SK-N-MC (cell line): ENCODE data around the gene SMYD4.
"Not testable (repeated sequence)": the region's sequence is repeated elsewhere in the genome, so short reads cannot be mapped to it uniquely, and the experiment has no call there.

Experiments
- DNase-seq: peaks from one replicate; pipeline ENCODE4 v3.0.0-alpha.2; 2011; ENCODE audit warnings: low read depth, low spot score
- H3K27ac ChIP-seq: fragments of 200-600 bp; sonication (generic); 2 replicates; pipeline ENCODE4 v1.5.1; 2016; ENCODE audit warnings: mixed run types
- H3K36me3 ChIP-seq: fragments of 200-600 bp; sonication (generic); 2 replicates; pipeline ENCODE4 v1.6.1; 2017; ENCODE audit warnings: antibody characterized with exemption, low read length, mixed read lengths; ENCODE audit not compliant: insufficient read depth
- H3K4me3 ChIP-seq: fragments of 200-600 bp; sonication (generic); 2 replicates; pipeline ENCODE4 v1.5.1; 2016
- H3K9ac ChIP-seq: fragments of 200-600 bp; sonication (generic); 2 replicates; pipeline ENCODE4 v1.8.0; 2017; ENCODE audit warnings: mixed run types, mixed read lengths; ENCODE audit not compliant: insufficient read length
- H3K9me3 ChIP-seq: fragments of 200-600 bp; sonication (generic); 2 replicates; pipeline ENCODE4 v1.6.1; 2017; ENCODE audit warnings: low read depth, mild to moderate bottlenecking, antibody characterized with exemption, low read length, moderate library complexity, mixed read lengths
- EZH2 ChIP-seq: fragments of 200-600 bp; sonication (generic); IDR thresholded peaks from one replicate; pipeline ENCODE4 v1.6.1; 2017; ENCODE audit warnings: antibody characterized with exemption
- FOXP2 ChIP-seq: optimal IDR thresholded peaks from 2 replicates; pipeline ENCODE3; 2011; ENCODE audit warnings: mild to moderate bottlenecking, moderate library complexity; ENCODE audit not compliant: insufficient read depth; ENCODE audit errors: extremely low read length, control extremely low read depth
- POLR2AphosphoS5 ChIP-seq: IDR thresholded peaks from 2 replicates; pipeline ENCODE4 v1.6.1; 2012; ENCODE audit warnings: mild to moderate bottlenecking, low read depth, low read length, borderline replicate concordance

The SMYD4 gene

GRCh38 chr17:1746975-1747543 is 82.6 kb downstream of the SMYD4 start:
- DNase-seq = no peak
- no peak overlapping the region for H3K27ac ChIP-seq
- no peak overlapping the region for H3K4me3 ChIP-seq
- H3K9me3 ChIP-seq = no peaks in the 10 kb centered on the region
- TF ChIP-seq FOXP2 = no peak
- no peak for TF ChIP-seq POLR2AphosphoS5
- TF ChIP-seq EZH2 = no peak
- H3K9ac ChIP-seq = no peak overlapping the region
- no peaks in the 10 kb centered on the region for H3K36me3 ChIP-seq

DNA sequence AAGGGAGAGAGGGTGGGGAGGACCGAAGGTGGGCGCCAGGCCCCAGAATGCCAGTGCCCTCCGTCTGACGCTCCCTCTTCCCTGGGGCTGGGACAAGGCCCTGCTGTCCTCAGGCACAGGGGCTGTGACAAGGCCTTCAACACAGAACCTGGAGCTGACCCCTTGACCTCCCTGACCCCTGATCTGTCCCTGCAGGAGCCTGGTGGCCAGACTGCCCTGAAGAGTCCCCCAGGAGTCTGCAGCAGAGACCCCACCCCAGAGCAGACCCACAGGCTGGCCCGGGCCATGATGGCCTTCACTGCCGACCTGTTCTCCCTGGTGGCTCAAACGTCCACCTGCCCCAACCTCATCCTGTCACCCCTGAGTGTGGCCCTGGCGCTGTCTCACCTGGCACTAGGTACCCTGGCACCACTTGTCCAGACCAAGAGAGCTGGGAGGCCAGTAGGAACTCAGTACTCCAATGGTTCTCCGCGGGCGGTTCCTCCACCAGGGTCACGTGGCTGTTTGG is 84.1 kb downstream of the SMYD4 start:
- H3K9ac ChIP-seq = no peak overlapping the region
- no peaks in the 10 kb centered on the region for H3K9me3 ChIP-seq
- no peak for TF ChIP-seq FOXP2
- TF ChIP-seq POLR2AphosphoS5 = no peak
- no peak for TF ChIP-seq EZH2
- H3K36me3 ChIP-seq = no peaks in the 10 kb centered on the region
- H3K4me3 ChIP-seq = no peak overlapping the region
- DNase-seq = no peak
- no peak overlapping the region for H3K27ac ChIP-seq

- DNase-seq = no peak
- Histone ChIP-seq H3K4me3 (no peak overlapping the region), H3K27ac (no peak overlapping the region), H3K9ac (no peak overlapping the region), H3K9me3 (no peaks in the 10 kb centered on the region), H3K36me3 (no peaks in the 10 kb centered on the region)
- no peak for TF ChIP-seq FOXP2
- no peak for TF ChIP-seq EZH2
- TF ChIP-seq POLR2AphosphoS5 = no peak
Measured at GRCh38 chr17:1744551-1745512, 84.9 kb downstream of the SMYD4 start.

DNA sequence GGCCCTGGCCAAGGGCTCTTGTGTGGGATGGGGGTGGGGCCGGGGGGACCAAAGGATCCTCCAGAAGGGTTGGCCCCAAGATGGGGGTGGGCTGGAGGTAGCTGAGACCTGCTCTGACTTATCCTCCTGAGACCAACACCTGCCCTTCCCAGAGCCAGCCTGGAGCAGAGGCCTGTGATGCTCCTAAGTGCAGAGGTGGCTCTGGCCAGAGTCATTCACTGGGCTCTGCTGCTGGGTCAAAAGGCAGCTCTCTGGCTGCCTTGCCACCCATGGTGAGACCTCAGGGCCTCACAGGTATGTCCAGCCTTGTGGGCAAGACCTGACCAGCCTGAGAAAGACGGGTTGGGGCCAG is 86.6 kb downstream of the SMYD4 start:
- H3K4me3 ChIP-seq = no peak overlapping the region
- TF ChIP-seq EZH2 = no peak
- TF ChIP-seq POLR2AphosphoS5 = no peak
- no peak overlapping the region for H3K27ac ChIP-seq
- no peaks in the 10 kb centered on the region for H3K9me3 ChIP-seq
- H3K36me3 ChIP-seq = no peaks in the 10 kb centered on the region
- H3K9ac ChIP-seq = no peak overlapping the region
- no peak for DNase-seq

DNA sequence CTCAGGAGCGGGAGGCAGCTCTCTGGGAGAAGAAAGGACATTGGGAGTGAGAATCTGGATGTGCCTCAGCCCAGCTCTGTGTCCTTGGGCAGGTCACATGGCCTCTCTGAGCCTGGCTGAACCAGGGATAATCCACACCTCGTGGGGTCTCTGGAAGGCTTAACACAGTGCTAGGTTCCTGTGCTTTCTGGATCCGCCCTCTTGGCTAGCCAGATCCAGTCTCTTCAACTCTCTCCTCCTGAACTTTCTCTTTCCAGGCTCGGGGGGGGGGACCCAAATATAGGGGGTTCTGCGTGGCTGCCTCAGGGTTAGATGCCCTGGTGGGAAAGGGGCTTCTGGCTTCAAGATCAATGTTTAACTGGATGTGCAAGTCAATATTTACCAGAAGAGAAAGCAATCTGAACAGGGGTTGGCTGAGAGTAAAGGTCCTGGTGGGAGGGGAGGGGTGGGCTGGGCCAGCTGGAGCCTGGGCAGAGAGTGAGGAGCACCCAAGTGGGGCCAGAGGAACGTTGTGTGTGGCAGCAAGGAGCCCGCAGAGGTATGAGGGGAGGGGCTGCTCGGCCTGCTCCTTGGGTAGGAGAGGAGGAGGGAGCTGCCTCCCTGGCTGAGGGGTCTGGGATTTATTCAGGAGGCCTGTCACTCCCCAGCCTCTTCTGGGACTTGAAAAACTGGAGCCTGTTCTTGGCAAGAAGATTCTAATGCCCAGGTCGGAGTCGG is 87.2 kb downstream of the SMYD4 start, which contains the start of gene SERPINF2:
SERPINF2 (plus strand) TSS at position 501 of the 717 bp plus-strand sequence. CDS start 2,125 bp downstream, outside the sequence.
- Histone ChIP-seq H3K9me3 (no peaks in the 10 kb centered on the region), H3K27ac (no peak within 1 kb of the TSS), H3K9ac (no peak within 1 kb of the TSS), H3K4me3 (no peak within 1 kb of the TSS), H3K36me3 (no peaks in the 10 kb centered on the region)
- no peak for DNase-seq
- TF ChIP-seq EZH2 = no peak
- no peak for TF ChIP-seq POLR2AphosphoS5
- no peak for TF ChIP-seq FOXP2

- not testable (repeated sequence) for DNase-seq, H3K9me3 ChIP-seq, H3K9ac ChIP-seq, H3K27ac ChIP-seq, H3K4me3 ChIP-seq, H3K36me3 ChIP-seq
Measured at GRCh38 chr17:1741899-1742298, 87.8 kb downstream of the SMYD4 start.

DNA sequence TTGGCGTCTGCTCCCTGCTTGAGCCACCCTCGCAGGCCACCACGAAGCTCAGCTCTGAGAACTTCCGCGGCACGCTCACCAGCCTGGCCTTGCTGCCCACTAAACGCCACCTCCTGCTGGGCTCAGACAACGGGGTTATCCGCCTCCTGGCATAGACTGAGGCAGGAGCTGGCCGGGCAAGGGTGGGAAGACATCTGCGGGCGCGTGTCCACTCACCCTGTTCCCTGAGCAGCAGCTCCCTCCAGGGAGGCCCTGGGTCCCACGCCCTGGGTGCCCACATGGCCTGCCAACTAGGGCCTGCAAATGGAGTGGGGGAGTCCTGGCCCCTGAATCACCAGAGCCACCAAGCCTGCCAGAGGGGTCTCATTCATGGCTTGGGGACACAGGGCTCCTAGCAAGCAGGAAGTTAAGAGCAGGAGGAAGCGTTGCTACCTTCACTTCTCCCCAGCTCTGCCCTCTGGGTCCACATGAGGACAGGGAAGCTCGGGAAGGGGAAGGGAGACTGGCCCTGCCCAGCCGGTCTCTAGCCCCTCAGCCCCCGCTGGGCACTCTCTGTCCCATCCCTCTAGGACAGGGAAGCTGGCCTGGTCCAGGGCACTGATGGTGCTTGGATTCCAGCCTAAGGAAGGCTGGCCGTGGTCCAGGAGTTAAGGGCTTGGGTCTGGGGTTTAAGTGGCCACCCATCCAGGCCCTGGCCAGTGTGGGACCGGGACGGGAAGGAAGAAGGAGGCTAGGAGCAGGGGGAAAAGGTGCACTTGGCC is 92.0 kb downstream of the SMYD4 start:
- no peak for TF ChIP-seq EZH2
- H3K9me3 ChIP-seq = no peaks in the 10 kb centered on the region
- H3K36me3 ChIP-seq = no peaks in the 10 kb centered on the region
- H3K27ac ChIP-seq = no peak overlapping the region
- no peak overlapping the region for H3K9ac ChIP-seq
- no peak overlapping the region for H3K4me3 ChIP-seq
- DNase-seq = no peak
